Measurements from ENCODE around the gene VPS54. TPM values are rescaled to one million over a fixed set of nuclear protein-coding genes. Genes with fewer than 3 reads are reported as not detected.

The VPS54 gene
- total RNA-seq, 1 donor from 2014 or later = 27.0 TPM

- Histone ChIP-seq H3K27me3 (no peaks in the 10 kb centered on the region), H3K4me3 (no peak overlapping the region), H3K9me3 (no peaks in the 10 kb centered on the region), H3K4me1 (peaks cover 10% of the 10 kb centered on the region), H3K36me3 (peaks cover 22% of the 10 kb centered on the region), H3K27ac (peak overlapping the region; percentile 27)
- no peak for TF ChIP-seq CTCF (IDR thresholded peaks at IDR 0.05)
- intact Hi-C loops (cut with DNase I) = no loop called here
- DNase-seq (no peak), ATAC-seq (no peak)
Observed at GRCh38 chr2:63984606-63985359, 34.4 kb downstream of the VPS54 start.

- no peaks in the 10 kb centered on the region for H3K27me3 ChIP-seq
- no peak for DNase-seq
- no peaks in the 10 kb centered on the region for H3K9me3 ChIP-seq
- no peak for TF ChIP-seq CTCF (IDR thresholded peaks at IDR 0.05)
- H3K4me3 ChIP-seq = no peak overlapping the region
- no peak overlapping the region for H3K27ac ChIP-seq
- intact Hi-C loops (cut with DNase I) = no loop called here
- peaks cover 22% of the 10 kb centered on the region for H3K36me3 ChIP-seq
- no peak for ATAC-seq
- peaks cover 10% of the 10 kb centered on the region for H3K4me1 ChIP-seq
Observed at GRCh38 chr2:63983986-63984605, 35.1 kb downstream of the VPS54 start.

- no peak overlapping the region for H3K4me3 ChIP-seq
- peaks cover 22% of the 10 kb centered on the region for H3K36me3 ChIP-seq
- H3K27ac ChIP-seq = no peak overlapping the region
- no peak for ATAC-seq
- peaks cover 10% of the 10 kb centered on the region for H3K4me1 ChIP-seq
- H3K9me3 ChIP-seq = no peaks in the 10 kb centered on the region
- DNase-seq = no peak
- H3K27me3 ChIP-seq = no peaks in the 10 kb centered on the region
- intact Hi-C loops (cut with DNase I) = no loop called here
- TF ChIP-seq CTCF (IDR thresholded peaks at IDR 0.05) = no peak
Observed at GRCh38 chr2:63982335-63982734, 36.9 kb downstream of the VPS54 start.

- TF ChIP-seq CTCF (IDR thresholded peaks at IDR 0.05) = no peak
- DNase-seq = no peak
- no peaks in the 10 kb centered on the region for H3K27me3 ChIP-seq
Observed at GRCh38 chr2:63981702-63982103, 37.5 kb downstream of the VPS54 start.

GRCh38 chr2:63980794-63981193, 38.4 kb downstream of the VPS54 start:
- no peak for TF ChIP-seq CTCF (IDR thresholded peaks at IDR 0.05)
- no peak overlapping the region for H3K4me3 ChIP-seq
- no peak overlapping the region for H3K27ac ChIP-seq

More at GRCh38 chr2:63981702-63982103, 37.5 kb downstream of the VPS54 start:
- Histone ChIP-seq H3K9me3 (no peaks in the 10 kb centered on the region), H3K36me3 (peaks cover 22% of the 10 kb centered on the region), H3K27ac (no peak overlapping the region), H3K4me1 (peaks cover 10% of the 10 kb centered on the region), H3K4me3 (no peak overlapping the region)
- intact Hi-C loops (cut with DNase I) = no loop called here
- no peak for ATAC-seq

More at GRCh38 chr2:63980794-63981193, 38.4 kb downstream of the VPS54 start:
- DNase-seq (no peak), ATAC-seq (no peak)
- Histone ChIP-seq H3K36me3 (peaks cover 22% of the 10 kb centered on the region), H3K4me1 (peaks cover 10% of the 10 kb centered on the region), H3K27me3 (no peaks in the 10 kb centered on the region), H3K9me3 (no peaks in the 10 kb centered on the region)
- intact Hi-C loops (cut with DNase I) = no loop called here
